Mesendoderm (in vitro differentiated cells): ENCODE measurements around the gene MIOX.
A peak's percentile ranks its signal among the peaks of the same experiment; 100 is the strongest.

ENCODE experiments used
- DNase-seq: peaks from one replicate; pipeline ENCODE4 v3.0.0; 2013
- H2AK5ac ChIP-seq: 2 replicates; pipeline ENCODE4 v1.6.1; 2013; ENCODE audit warnings: low read length, inconsistent platforms
- H2BK120ac ChIP-seq: 2 replicates; pipeline ENCODE4 v1.6.1; 2013; ENCODE audit warnings: low read depth, mild to moderate bottlenecking, low read length, moderate library complexity, mixed read lengths
- H2BK15ac ChIP-seq: replicated peaks from 2 replicates; pipeline ENCODE4 v1.6.1; 2013; ENCODE audit warnings: low read depth, mild to moderate bottlenecking, moderate library complexity
- H2BK5ac ChIP-seq: 2 replicates; pipeline ENCODE4 v1.6.1; 2013; ENCODE audit warnings: low read length, inconsistent platforms
- H3K18ac ChIP-seq: 2 replicates; pipeline ENCODE4 v1.6.1; 2013; ENCODE audit warnings: mild to moderate bottlenecking, low read length, mixed read lengths
- H3K23ac ChIP-seq: one replicate; pipeline ENCODE4 v1.6.1; 2013; ENCODE audit warnings: low read length
- H3K27ac ChIP-seq: 2 replicates; pipeline ENCODE4 v1.5.1; 2013; ENCODE audit warnings: low read depth, mild to moderate bottlenecking, inconsistent platforms, low read length, moderate library complexity
- H3K27me3 ChIP-seq: 2 replicates; pipeline ENCODE4 v1.6.1; 2013; ENCODE audit warnings: low read length, control low read depth, mild to moderate bottlenecking, inconsistent platforms; ENCODE audit not compliant: insufficient read depth, poor library complexity
- H3K36me3 ChIP-seq: 2 replicates; pipeline ENCODE4 v1.6.1; 2013; ENCODE audit warnings: low read length, inconsistent platforms; ENCODE audit not compliant: control insufficient read depth, insufficient read depth
- H3K4ac ChIP-seq: one replicate; pipeline ENCODE4 v1.6.1; 2013; ENCODE audit warnings: low read depth, mild to moderate bottlenecking, low read length, moderate library complexity
- H3K4me1 ChIP-seq: 2 replicates; pipeline ENCODE4 v1.6.1; 2013; ENCODE audit warnings: low read depth, low read length, inconsistent platforms; ENCODE audit not compliant: control insufficient read depth
- H3K4me2 ChIP-seq: 2 replicates; pipeline ENCODE4 v1.6.1; 2013; ENCODE audit warnings: low read length
- H3K4me3 ChIP-seq: 2 replicates; pipeline ENCODE4 v1.5.1; 2013; ENCODE audit warnings: mild to moderate bottlenecking, low read length
- H3K56ac ChIP-seq: one replicate; pipeline ENCODE4 v1.6.1; 2013; ENCODE audit warnings: low read length
- H3K79me1 ChIP-seq: 2 replicates; pipeline ENCODE4 v1.6.1; 2013; ENCODE audit warnings: low read length, inconsistent platforms
- H3K79me2 ChIP-seq: 2 replicates; pipeline ENCODE4 v1.6.1; 2013; ENCODE audit warnings: mild to moderate bottlenecking, low read length; ENCODE audit not compliant: control insufficient read depth, insufficient read depth
- H3K9ac ChIP-seq: 2 replicates; pipeline ENCODE4 v1.6.1; 2013; ENCODE audit warnings: low read length, inconsistent platforms
- H4K5ac ChIP-seq: one replicate; pipeline ENCODE4 v1.6.1; 2013; ENCODE audit warnings: low read length
- H4K8ac ChIP-seq: one replicate; pipeline ENCODE4 v1.6.1; 2013; ENCODE audit warnings: low read depth, mild to moderate bottlenecking, control low read depth, low read length, moderate library complexity
- WGBS: extraction: QIAGEN DNeasy Blood & Tissue Kit; methylation state at CpG from one replicate; pipeline ENCODE4 v1.1.7; 2013; ENCODE audit warnings: low lambda C conversion rate, missing lambda C conversion rate; ENCODE audit not compliant: insufficient coverage; ENCODE audit errors: extremely low coverage; 5-methylcytosine and 5-hydroxymethylcytosine counted together

The MIOX gene

GRCh38 chr22:50505276-50505775 is 18.7 kb downstream of the MIOX start:
- Histone ChIP-seq H3K4me1 (no peaks in the 10 kb centered on the region), H4K5ac (no peak overlapping the region), H3K27me3 (no peaks in the 10 kb centered on the region), H2BK120ac (no peak overlapping the region), H3K56ac (no peak overlapping the region), H3K4ac (no peak overlapping the region), H3K27ac (no peak overlapping the region), H2BK15ac (no peak overlapping the region), H3K36me3 (peaks cover 2% of the 10 kb centered on the region), H3K9ac (no peak overlapping the region), H2BK5ac (no peak overlapping the region), H3K79me2 (peaks cover 17% of the 10 kb centered on the region), H3K23ac (no peak overlapping the region), H2AK5ac (no peak overlapping the region), H3K4me3 (no peak overlapping the region), H3K4me2 (no peak overlapping the region), H4K8ac (no peak overlapping the region), H3K18ac (no peak overlapping the region), H3K79me1 (peaks cover 8% of the 10 kb centered on the region)
- no peak for DNase-seq
- no CpG with 5 or more reads among the region's 14 CpGs for WGBS

- Histone ChIP-seq H3K4me2 (no peak overlapping the region), H3K18ac (no peak overlapping the region), H3K9ac (peak overlapping the region; percentile 96), H3K56ac (no peak overlapping the region), H4K8ac (no peak overlapping the region), H3K27ac (no peak overlapping the region), H2BK120ac (no peak overlapping the region), H3K27me3 (no peaks in the 10 kb centered on the region), H3K4me1 (no peaks in the 10 kb centered on the region), H3K79me2 (peaks cover 17% of the 10 kb centered on the region), H4K5ac (no peak overlapping the region), H2BK5ac (no peak overlapping the region), H2BK15ac (no peak overlapping the region), H3K23ac (no peak overlapping the region), H2AK5ac (no peak overlapping the region), H3K79me1 (peaks cover 8% of the 10 kb centered on the region), H3K4me3 (no peak overlapping the region), H3K4ac (no peak overlapping the region), H3K36me3 (peaks cover 2% of the 10 kb centered on the region)
- no peak for DNase-seq
- WGBS, result no CpG with 5 or more reads among the region's 41 CpGs
Observed at GRCh38 chr22:50505776-50506610, 19.3 kb downstream of the MIOX start.

GRCh38 chr22:50506611-50507420 is 20.2 kb downstream of the MIOX start:
- Histone ChIP-seq H3K4ac (no peak overlapping the region), H2BK5ac (no peak overlapping the region), H3K79me1 (peaks cover 8% of the 10 kb centered on the region), H3K79me2 (peaks cover 17% of the 10 kb centered on the region), H3K27me3 (no peaks in the 10 kb centered on the region), H2BK120ac (no peak overlapping the region), H2BK15ac (no peak overlapping the region), H3K23ac (peak overlapping the region; percentile 94), H4K8ac (no peak overlapping the region), H3K4me3 (peak overlapping the region; percentile 86), H3K18ac (no peak overlapping the region), H4K5ac (no peak overlapping the region), H3K9ac (peak overlapping the region; percentile 96), H3K27ac (no peak overlapping the region), H3K56ac (peak overlapping the region; percentile 98), H3K36me3 (peaks cover 2% of the 10 kb centered on the region), H3K4me2 (peak overlapping the region; percentile 93), H2AK5ac (no peak overlapping the region), H3K4me1 (no peaks in the 10 kb centered on the region)
- no peak for DNase-seq
- no CpG with 5 or more reads among the region's 21 CpGs for WGBS

- Histone ChIP-seq H2AK5ac (no peak within 1 kb of the TSS), H3K18ac (peak within 1 kb of the TSS; percentile 3), H3K4me2 (peak within 1 kb of the TSS; percentile 93), H3K79me1 (peaks cover 12% of the 10 kb centered on the region), H3K9ac (peak within 1 kb of the TSS; percentile 97), H2BK5ac (peak within 1 kb of the TSS; percentile 98), H3K56ac (peak within 1 kb of the TSS; percentile 100), H2BK15ac (no peak within 1 kb of the TSS), H3K36me3 (peaks cover 2% of the 10 kb centered on the region), H4K5ac (no peak within 1 kb of the TSS), H3K4me1 (no peaks in the 10 kb centered on the region), H3K4ac (peak within 1 kb of the TSS; percentile 22), H3K4me3 (peak within 1 kb of the TSS; percentile 98), H3K79me2 (peaks cover 20% of the 10 kb centered on the region), H2BK120ac (no peak within 1 kb of the TSS), H3K23ac (peak within 1 kb of the TSS; percentile 94), H4K8ac (no peak within 1 kb of the TSS), H3K27ac (peak within 1 kb of the TSS; percentile 2), H3K27me3 (no peaks in the 10 kb centered on the region)
- DNase-seq, result no peak
- WGBS, result no CpG with 5 or more reads among the region's 62 CpGs
Observed at GRCh38 chr22:50507421-50507990, 20.8 kb downstream of the MIOX start, which contains the start of gene LMF2. TSS of gene LMF2 (minus strand) at chr22:50507702. CDS start at chr22:50507675, 27 bp downstream.

- no peak within 1 kb of the TSS for H2BK15ac ChIP-seq
- DNase-seq, result peak; percentile 98
- peak within 1 kb of the TSS; percentile 97 for H3K9ac ChIP-seq
- H3K27me3 ChIP-seq, result no peaks in the 10 kb centered on the region
- peaks cover 2% of the 10 kb centered on the region for H3K36me3 ChIP-seq
- H3K4ac ChIP-seq, result peak within 1 kb of the TSS; percentile 22
- no peak within 1 kb of the TSS for H2AK5ac ChIP-seq
- peak within 1 kb of the TSS; percentile 98 for H2BK5ac ChIP-seq
- no peak within 1 kb of the TSS for H3K23ac ChIP-seq
- H3K4me3 ChIP-seq, result peak within 1 kb of the TSS; percentile 98
- H3K4me2 ChIP-seq, result peak within 1 kb of the TSS; percentile 93
- H3K79me1 ChIP-seq, result peaks cover 14% of the 10 kb centered on the region
- no CpG with 5 or more reads among the region's 76 CpGs for WGBS
- peaks cover 26% of the 10 kb centered on the region for H3K79me2 ChIP-seq
- peak within 1 kb of the TSS; percentile 100 for H3K56ac ChIP-seq
- H2BK120ac ChIP-seq, result no peak within 1 kb of the TSS
- H4K5ac ChIP-seq, result no peak within 1 kb of the TSS
- peak within 1 kb of the TSS; percentile 3 for H3K18ac ChIP-seq
- no peaks in the 10 kb centered on the region for H3K4me1 ChIP-seq
- peak within 1 kb of the TSS; percentile 2 for H3K27ac ChIP-seq
- H4K8ac ChIP-seq, result no peak within 1 kb of the TSS
Observed at GRCh38 chr22:50507991-50508884, 21.6 kb downstream of the MIOX start, which contains the start of gene NCAPH2. TSS of gene NCAPH2 (plus strand) at chr22:50508224. CDS start at chr22:50508338, 114 bp downstream.
